Measurements from ENCODE around the gene TMEM120A. TPM values are rescaled to one million over a fixed set of nuclear protein-coding genes. Genes with fewer than 3 reads are reported as not detected.

The TMEM120A gene
- total RNA-seq, 2 experiments from 2014 or later: 15.9 to 17.6 TPM

DNA sequence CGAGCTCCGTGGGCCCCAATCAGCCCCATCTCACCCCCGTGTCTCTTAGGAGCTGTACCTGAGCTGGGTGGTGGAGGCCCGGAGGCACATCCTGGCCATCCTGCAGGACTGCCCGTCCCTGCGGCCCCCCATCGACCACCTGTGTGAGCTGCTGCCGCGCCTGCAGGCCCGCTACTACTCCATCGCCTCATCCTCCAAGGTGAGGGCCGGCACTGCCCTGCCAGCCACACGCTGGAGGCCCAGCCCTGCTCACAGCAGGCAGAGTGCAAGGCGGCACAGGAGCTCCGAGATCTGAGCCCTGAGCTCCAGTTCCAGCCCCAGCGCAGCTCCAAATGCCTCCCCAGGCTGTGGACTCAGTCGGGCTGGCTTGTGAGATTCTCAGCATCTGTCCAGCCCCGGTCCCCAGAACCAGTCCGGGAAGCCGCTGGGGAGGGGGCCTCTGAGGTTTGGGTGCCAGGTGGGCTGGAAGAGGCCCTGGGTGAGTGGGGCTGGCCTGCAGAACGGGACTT lies 9.3 kb downstream of the TMEM120A start:
- ATAC-seq (no peak), DNase-seq (no peak)
- H3K4me1 Mint-ChIP-seq (ENCODE audit: low read depth): peaks cover 3% of the 10 kb centered on the region
- H3K9me3 Mint-ChIP-seq (ENCODE audit: insufficient read depth): no peaks in the 10 kb centered on the region
- CTCF ChIA-PET: interaction anchor here (0.8 to 1.0 kb wide), 2 partner anchors 8 to 9 kb away, joined by 3 to 4 read pairs; no protein-coding TSS in a partner anchor
- no peak overlapping the region for H3K4me3 Mint-ChIP-seq
- POLR2A ChIA-PET: interaction anchor here (0.6 kb wide), 1 partner anchor 68 kb away, joined by 4 read pairs; no protein-coding TSS in a partner anchor
- H3K27ac Mint-ChIP-seq: no peak overlapping the region
- peaks cover 3% of the 10 kb centered on the region for H3K36me3 Mint-ChIP-seq (ENCODE audit: low read depth)
- no peaks in the 10 kb centered on the region for H3K27me3 Mint-ChIP-seq (ENCODE audit: low read depth)

- Mint-ChIP-seq H3K4me1 (ENCODE audit: low read depth) (no peaks in the 10 kb centered on the region), H3K9me3 (ENCODE audit: insufficient read depth) (no peaks in the 10 kb centered on the region), H3K4me3 (no peak overlapping the region), H3K27ac (no peak overlapping the region), H3K36me3 (ENCODE audit: low read depth) (peaks cover 3% of the 10 kb centered on the region), H3K27me3 (ENCODE audit: low read depth) (no peaks in the 10 kb centered on the region)
- no peak for ATAC-seq
- ChIA-PET CTCF (interaction anchor here (0.8 to 1.0 kb wide), 2 partner anchors 8 to 9 kb away, joined by 3 to 4 read pairs; no protein-coding TSS in a partner anchor), POLR2A (interaction anchor here (0.6 kb wide), 1 partner anchor 68 kb away, joined by 4 read pairs; no protein-coding TSS in a partner anchor)
- DNase-seq: no peak
Measured at GRCh38 chr7:75984130-75985008, 10.0 kb downstream of the TMEM120A start.

DNA sequence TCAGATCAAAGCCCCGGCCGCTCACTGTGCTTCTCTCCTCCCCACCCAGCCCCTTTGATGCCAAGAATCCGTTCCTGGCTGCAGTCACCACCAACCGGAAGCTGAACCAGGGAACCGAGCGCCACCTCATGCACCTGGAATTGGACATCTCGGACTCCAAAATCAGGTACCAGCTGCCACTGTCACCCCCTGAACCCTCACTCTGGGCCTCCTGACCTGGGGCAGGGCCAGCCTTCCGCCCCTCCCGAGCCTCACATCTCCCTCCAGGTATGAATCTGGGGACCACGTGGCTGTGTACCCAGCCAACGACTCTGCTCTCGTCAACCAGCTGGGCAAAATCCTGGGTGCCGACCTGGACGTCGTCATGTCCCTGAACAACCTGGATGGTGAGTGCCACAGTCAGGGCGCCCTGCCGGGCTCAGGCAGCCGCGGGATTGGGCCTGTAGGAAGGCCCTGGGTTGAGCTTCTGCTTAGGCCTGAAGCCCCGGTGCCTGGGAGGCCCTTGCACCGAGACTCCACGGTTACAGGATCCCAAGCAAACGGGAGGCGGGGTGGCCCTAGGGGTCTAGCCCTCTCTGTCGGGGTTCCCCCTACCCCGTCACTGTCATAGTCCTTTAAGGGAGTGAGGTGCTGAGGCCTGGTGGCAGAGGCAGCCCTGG lies 10.8 kb downstream of the TMEM120A start:
- ATAC-seq: no peak
- Mint-ChIP-seq H3K4me3 (no peak overlapping the region), H3K9me3 (ENCODE audit: insufficient read depth) (no peaks in the 10 kb centered on the region), H3K27ac (no peak overlapping the region), H3K36me3 (ENCODE audit: low read depth) (peaks cover 3% of the 10 kb centered on the region), H3K4me1 (ENCODE audit: low read depth) (no peaks in the 10 kb centered on the region), H3K27me3 (ENCODE audit: low read depth) (no peaks in the 10 kb centered on the region)
- DNase-seq: no peak
- POLR2A ChIA-PET: no interaction called here
- CTCF ChIA-PET: no interaction called here

- Mint-ChIP-seq H3K9me3 (ENCODE audit: insufficient read depth) (no peaks in the 10 kb centered on the region), H3K4me3 (no peak overlapping the region), H3K4me1 (ENCODE audit: low read depth) (no peaks in the 10 kb centered on the region), H3K27me3 (ENCODE audit: low read depth) (no peaks in the 10 kb centered on the region), H3K36me3 (ENCODE audit: low read depth) (peaks cover 3% of the 10 kb centered on the region), H3K27ac (no peak overlapping the region)
- CTCF ChIA-PET: no interaction called here
- ATAC-seq (no peak), DNase-seq (no peak)
- POLR2A ChIA-PET: interaction anchor here (0.6 to 1.2 kb wide), 2 partner anchors 11 to 71 kb away, joined by 5 read pairs; partner anchors contain the start of gene TMEM120A
Measured at GRCh38 chr7:75982306-75983064, 11.9 kb downstream of the TMEM120A start.

- DNase-seq: no peak
- H3K9me3 Mint-ChIP-seq (ENCODE audit: insufficient read depth): no peaks in the 10 kb centered on the region
- no peaks in the 10 kb centered on the region for H3K4me1 Mint-ChIP-seq (ENCODE audit: low read depth)
- no peak for ATAC-seq
- no peak overlapping the region for H3K27ac Mint-ChIP-seq
- no peak overlapping the region for H3K4me3 Mint-ChIP-seq
- CTCF ChIA-PET: no interaction called here
- POLR2A ChIA-PET: interaction anchor here (0.6 to 1.2 kb wide), 2 partner anchors 12 to 70 kb away, joined by 5 read pairs; partner anchors contain the start of gene TMEM120A
- peaks cover under 1% of the 10 kb centered on the region for H3K36me3 Mint-ChIP-seq (ENCODE audit: low read depth)
- H3K27me3 Mint-ChIP-seq (ENCODE audit: low read depth): no peaks in the 10 kb centered on the region
Measured at GRCh38 chr7:75981453-75982305, 12.7 kb downstream of the TMEM120A start.

GRCh38 chr7:75981203-75981452 lies 13.3 kb downstream of the TMEM120A start:
- POLR2A ChIA-PET: no interaction called here
- H3K36me3 Mint-ChIP-seq (ENCODE audit: low read depth): no peaks in the 10 kb centered on the region
- no peak for ATAC-seq
- no peaks in the 10 kb centered on the region for H3K27me3 Mint-ChIP-seq (ENCODE audit: low read depth)
- no peaks in the 10 kb centered on the region for H3K4me1 Mint-ChIP-seq (ENCODE audit: low read depth)
- H3K9me3 Mint-ChIP-seq (ENCODE audit: insufficient read depth): no peaks in the 10 kb centered on the region
- CTCF ChIA-PET: no interaction called here
- no peak for DNase-seq
- no peak overlapping the region for H3K4me3 Mint-ChIP-seq
- H3K27ac Mint-ChIP-seq: no peak overlapping the region

GRCh38 chr7:75980430-75981202 lies 13.8 kb downstream of the TMEM120A start:
- ATAC-seq: no peak
- no peaks in the 10 kb centered on the region for H3K36me3 Mint-ChIP-seq (ENCODE audit: low read depth)
- CTCF ChIA-PET: no interaction called here
- no peaks in the 10 kb centered on the region for H3K4me1 Mint-ChIP-seq (ENCODE audit: low read depth)
- no peaks in the 10 kb centered on the region for H3K27me3 Mint-ChIP-seq (ENCODE audit: low read depth)
- no peak overlapping the region for H3K27ac Mint-ChIP-seq
- H3K4me3 Mint-ChIP-seq: no peak overlapping the region
- DNase-seq: no peak
- POLR2A ChIA-PET: no interaction called here
- no peaks in the 10 kb centered on the region for H3K9me3 Mint-ChIP-seq (ENCODE audit: insufficient read depth)

- CTCF ChIA-PET: no interaction called here
- H3K27ac Mint-ChIP-seq: no peak overlapping the region
- H3K36me3 Mint-ChIP-seq (ENCODE audit: low read depth): no peaks in the 10 kb centered on the region
Measured at GRCh38 chr7:75979759-75980429, 14.5 kb downstream of the TMEM120A start.

DNA sequence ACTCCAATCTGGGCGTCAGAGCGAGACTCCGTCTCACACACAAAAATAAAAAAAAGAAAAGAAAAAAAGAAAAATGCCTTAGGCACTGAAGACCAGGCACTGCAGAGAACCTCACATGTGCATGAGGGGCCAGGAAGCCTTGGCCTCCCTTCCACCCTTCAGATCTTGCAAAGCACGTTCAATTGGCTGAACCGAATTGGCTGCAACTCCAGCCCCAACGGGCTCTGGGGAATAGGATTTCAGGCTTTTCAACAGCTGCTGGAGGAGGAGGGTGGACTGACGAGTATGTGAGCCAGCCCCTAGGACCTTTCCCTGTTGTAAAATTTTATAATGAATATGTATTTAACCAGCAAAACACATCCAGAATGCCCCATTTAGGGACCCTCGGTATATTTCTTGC lies 16.7 kb downstream of the TMEM120A start:
- CTCF ChIA-PET: no interaction called here
- peaks cover 2% of the 10 kb centered on the region for H3K36me3 Mint-ChIP-seq (ENCODE audit: low read depth)
- H3K4me3 Mint-ChIP-seq: no peak overlapping the region

More at GRCh38 chr7:75979759-75980429, 14.5 kb downstream of the TMEM120A start:
- ATAC-seq (no peak), DNase-seq (no peak)
- POLR2A ChIA-PET: no interaction called here
- H3K27me3 Mint-ChIP-seq (ENCODE audit: low read depth): no peaks in the 10 kb centered on the region
- H3K4me3 Mint-ChIP-seq: no peak overlapping the region
- no peaks in the 10 kb centered on the region for H3K9me3 Mint-ChIP-seq (ENCODE audit: insufficient read depth)
- H3K4me1 Mint-ChIP-seq (ENCODE audit: low read depth): no peaks in the 10 kb centered on the region

DNA sequence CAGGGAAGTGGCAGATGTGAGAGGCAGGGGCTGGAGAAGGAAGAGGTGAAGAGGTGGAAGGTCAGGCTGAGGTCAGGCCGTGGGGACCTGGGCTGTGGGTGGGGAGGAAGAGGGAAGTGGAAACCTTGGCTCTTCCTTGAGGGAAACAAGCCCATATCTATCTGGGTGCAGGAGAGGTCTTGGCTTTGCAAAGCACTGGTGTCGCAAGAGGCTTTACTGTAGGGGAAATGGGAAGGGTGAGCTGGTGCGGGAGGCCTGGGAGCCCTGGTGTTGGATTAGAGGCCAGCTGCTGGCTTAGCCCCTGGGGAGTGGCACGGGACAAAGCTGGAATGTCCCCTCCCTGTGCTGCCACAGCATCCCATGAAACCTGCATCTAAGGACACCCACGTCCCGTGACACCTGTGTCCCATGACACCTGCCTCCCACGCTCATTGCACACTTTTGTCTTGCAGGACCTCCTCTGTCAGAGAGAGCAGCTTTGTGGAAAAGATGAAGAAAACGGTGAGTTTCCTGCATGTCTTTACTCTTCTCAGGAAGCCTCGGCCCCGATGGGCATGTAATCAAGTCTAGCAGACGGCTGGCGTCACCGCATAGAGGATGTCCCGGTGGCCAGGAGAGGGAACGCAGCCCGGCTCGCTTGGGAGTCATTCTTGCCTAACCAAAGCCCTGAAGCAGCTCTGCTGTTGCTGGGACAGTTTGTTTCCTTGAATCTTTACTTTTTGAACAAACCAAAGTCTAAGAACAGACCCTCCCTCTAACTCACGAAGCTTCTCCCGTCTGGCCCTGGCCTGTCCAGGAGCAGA lies 22.2 kb downstream of the TMEM120A start:
- H3K27ac Mint-ChIP-seq: no peak overlapping the region
- POLR2A ChIA-PET: no interaction called here

More for the DNA sequence above, 16.7 kb downstream of the TMEM120A start:
- ATAC-seq: no peak
- no peaks in the 10 kb centered on the region for H3K9me3 Mint-ChIP-seq (ENCODE audit: insufficient read depth)
- DNase-seq: no peak
- H3K4me1 Mint-ChIP-seq (ENCODE audit: low read depth): no peaks in the 10 kb centered on the region
- POLR2A ChIA-PET: no interaction called here
- no peak overlapping the region for H3K27ac Mint-ChIP-seq
- no peaks in the 10 kb centered on the region for H3K27me3 Mint-ChIP-seq (ENCODE audit: low read depth)

More for the DNA sequence above, 22.2 kb downstream of the TMEM120A start:
- ATAC-seq (no peak), DNase-seq (no peak)
- Mint-ChIP-seq H3K36me3 (ENCODE audit: low read depth) (peaks cover 4% of the 10 kb centered on the region), H3K4me1 (ENCODE audit: low read depth) (no peaks in the 10 kb centered on the region), H3K9me3 (ENCODE audit: insufficient read depth) (no peaks in the 10 kb centered on the region), H3K4me3 (no peak overlapping the region), H3K27me3 (ENCODE audit: low read depth) (no peaks in the 10 kb centered on the region)
- CTCF ChIA-PET: no interaction called here

Measured in activated CD8-positive, alpha-beta T cell treated with anti-CD3 and anti-CD28 coated beads, Interleukin-2, amount 10 ng/mL, durations not matched to agents 7 days and 5 days (primary cell).